GM18867 (cell line): ENCODE data around the gene ZNF133.
"Not testable (repeated sequence)": the region's sequence is repeated elsewhere in the genome, so short reads cannot be mapped to it uniquely, and the experiment has no call there.

ENCODE experiments used
- ATAC-seq: cut with Tn5 transposase; IDR thresholded peaks from one replicate; pipeline ENCODE4 v1.9.1; 2021; ENCODE audit warnings: mild to moderate bottlenecking, moderate library complexity; ENCODE audit not compliant: unreplicated experiment

The ZNF133 gene

DNA sequence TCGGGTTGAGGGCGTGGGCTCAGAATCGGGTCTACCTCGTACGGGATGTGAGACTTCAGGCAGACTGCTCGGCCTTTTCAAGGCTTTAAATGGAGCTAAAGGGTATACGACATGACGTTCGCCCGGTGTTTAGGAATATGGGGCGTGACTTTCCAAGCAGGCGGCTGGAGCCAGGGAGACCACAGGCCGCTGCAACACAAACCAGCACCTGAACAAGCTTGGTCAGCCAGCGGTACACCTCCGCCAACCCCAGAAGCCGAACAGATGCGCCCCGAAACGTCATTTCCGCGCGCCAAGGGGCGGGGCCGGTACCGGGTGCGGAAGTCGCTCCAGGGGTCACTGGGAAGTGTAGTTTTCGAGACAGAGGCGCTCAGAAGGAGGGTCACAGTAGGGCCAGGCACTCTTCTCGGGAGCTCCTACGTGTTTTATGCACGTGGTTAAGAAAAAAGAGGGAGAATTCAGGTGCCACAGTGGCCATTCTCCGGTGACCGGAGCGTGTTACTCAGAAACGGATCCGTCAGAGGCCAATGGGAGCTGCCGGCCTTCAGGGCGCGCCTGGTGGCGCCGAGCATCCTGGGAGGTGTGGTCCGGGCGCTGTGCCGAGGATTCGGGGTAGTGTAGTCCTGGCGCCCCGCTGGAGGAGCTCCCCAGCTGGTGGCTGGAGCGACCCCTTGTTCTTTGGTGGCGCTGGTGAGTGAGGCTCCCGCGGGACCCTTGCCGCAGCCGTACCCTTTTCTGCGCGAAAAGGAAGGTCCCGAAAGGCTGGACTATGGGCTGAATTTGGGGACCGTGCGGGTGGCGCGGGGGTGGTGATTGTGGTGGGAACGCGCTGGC is at the start of gene ZNF133:
Gene ZNF133 (plus strand): TSS at position 613 of the 834 bp plus-strand sequence. CDS start 17,160 bp downstream, outside the sequence.
- ATAC-seq, result peak; percentile 98

DNA sequence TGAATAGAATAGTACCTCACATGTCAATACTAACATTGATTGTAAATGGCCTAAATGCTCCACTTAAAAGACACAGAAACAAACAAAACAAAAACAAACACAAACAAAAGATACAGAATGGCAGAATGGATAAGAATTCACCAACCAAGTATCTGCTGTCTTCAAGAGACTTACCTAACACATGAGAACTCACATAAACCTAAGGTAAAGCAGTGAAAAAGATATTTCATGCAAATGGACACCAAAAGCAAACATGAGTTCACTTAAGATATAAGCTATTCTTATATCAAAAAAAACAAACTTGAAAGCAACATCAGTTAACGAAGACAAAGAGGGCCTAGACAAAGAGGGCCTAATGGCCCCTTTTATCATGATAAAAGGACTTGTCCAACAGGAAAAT is 47.3 kb upstream of the ZNF133 start:
- no peak for ATAC-seq

DNA sequence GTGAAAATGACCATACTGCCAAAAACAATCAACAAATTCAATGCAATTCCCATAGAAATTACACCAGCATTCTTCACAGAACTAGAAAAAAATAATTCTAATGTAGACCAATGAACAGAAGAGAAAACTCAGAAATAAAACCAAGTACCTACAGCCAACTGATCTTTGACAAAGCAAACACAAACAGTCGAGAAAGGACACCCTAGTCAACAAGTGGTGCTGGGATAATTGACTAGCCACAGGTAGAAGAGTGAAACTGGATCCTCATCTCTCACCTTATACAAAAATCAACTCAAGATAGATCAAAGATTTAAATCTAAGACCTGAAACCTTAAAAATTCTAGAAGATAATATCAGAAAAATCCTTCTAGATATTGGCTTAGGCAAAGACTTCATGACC is 44.5 kb upstream of the ZNF133 start:
- ATAC-seq, result no peak

- ATAC-seq, result not testable (repeated sequence)
Measured at GRCh38 chr20:18248545-18248944, 39.8 kb upstream of the ZNF133 start.

GRCh38 chr20:18250217-18250616 is 38.1 kb upstream of the ZNF133 start:
- ATAC-seq, result no peak

GRCh38 chr20:18252597-18253451 is 35.5 kb upstream of the ZNF133 start:
- no peak for ATAC-seq

DNA sequence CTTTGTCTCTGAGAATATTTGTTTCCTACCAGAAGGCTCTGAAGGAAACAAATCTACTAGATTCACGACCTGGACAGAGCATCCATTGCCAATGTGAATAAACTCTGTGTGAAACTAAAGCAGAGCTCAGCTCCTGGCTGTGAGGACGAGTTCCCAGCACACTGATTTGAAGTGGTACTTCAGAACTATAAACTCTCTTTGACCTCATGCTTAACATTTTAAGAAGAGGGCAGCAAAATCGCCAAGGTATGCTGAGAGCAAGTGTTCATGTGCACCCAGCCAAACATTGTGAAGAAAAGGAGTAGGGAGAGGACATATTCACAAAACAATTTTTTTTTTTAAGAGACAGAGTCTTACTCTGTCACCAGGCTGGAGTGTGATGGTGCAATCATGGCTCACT is 33.7 kb upstream of the ZNF133 start:
- no peak for ATAC-seq

GRCh38 chr20:18255526-18255925 is 32.8 kb upstream of the ZNF133 start:
- ATAC-seq, result no peak

DNA sequence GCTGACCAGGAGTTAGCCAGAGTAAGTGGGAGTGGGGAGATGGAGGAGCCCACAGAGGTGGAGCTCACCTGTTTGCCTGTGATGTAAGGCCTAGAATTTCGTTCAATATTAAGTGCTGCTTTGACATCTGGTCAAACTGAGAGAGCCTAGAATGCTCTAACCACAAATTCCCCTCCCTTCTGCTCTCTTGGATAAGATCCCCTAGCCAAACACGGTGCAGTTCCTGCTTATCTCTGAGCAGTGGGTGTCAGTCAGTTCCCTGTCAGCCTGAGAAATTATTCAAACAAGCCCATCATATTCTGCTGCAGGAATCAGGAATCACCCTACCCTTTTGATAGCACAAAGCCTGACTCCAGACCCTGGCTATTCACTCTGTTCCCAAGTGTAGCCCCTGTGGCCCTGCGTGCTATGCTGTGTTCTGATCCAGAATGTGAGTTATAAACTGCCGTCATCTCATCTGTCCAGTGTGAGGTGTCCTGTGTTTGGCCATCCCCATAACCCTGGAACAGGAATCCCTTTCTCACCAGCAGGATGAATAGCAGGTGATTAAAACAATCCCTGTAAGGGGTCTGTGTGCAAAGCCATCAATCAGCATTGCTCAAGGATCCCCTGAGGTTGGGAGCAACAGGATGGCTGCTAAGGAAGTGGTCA is 31.8 kb upstream of the ZNF133 start:
- ATAC-seq, result no peak

GRCh38 chr20:18258126-18258860 is 30.0 kb upstream of the ZNF133 start:
- no peak for ATAC-seq

- ATAC-seq, result no peak
Measured at GRCh38 chr20:18259730-18260129, 28.6 kb upstream of the ZNF133 start.

DNA sequence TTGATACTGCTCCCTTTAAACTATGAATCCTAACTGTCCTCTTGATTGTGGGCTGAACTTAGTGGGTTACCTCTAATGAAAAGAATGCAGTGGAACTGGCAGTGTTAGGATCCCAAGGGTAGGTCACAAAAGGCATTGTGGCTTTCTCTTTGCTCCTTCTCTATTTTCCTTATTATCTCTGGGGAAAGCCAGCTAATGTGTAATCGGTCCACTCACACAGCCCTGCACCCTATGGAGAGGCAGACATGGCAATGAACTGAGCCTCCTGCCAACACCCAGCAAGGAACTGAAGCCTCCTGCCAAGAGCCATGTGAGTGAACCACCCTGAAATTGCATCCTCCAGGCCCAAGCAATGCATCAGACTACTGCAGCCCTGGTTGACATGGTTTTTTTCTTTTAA is 24.6 kb upstream of the ZNF133 start:
- no peak for ATAC-seq

DNA sequence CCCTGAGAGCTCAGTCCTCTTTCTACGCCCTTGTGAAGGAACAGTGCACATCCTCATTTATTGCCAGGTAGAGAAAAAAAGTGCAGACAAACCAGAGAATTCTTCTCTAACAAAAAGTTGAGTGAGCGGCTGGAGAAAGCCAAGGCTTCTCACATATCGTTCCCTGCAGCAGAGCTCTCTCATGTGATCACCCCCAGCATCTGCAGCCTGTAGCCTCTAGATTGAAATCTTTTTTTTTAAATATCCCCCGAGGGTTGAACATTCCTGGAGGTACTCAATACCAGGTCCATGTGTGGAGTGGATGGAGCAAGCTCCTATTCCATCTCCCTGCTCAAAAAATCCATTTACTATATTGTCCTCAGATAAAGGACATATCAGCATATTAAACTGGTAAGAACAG is 22.9 kb upstream of the ZNF133 start:
- ATAC-seq, result no peak

- no peak for ATAC-seq
Measured at GRCh38 chr20:18266282-18266681, 22.0 kb upstream of the ZNF133 start.

DNA sequence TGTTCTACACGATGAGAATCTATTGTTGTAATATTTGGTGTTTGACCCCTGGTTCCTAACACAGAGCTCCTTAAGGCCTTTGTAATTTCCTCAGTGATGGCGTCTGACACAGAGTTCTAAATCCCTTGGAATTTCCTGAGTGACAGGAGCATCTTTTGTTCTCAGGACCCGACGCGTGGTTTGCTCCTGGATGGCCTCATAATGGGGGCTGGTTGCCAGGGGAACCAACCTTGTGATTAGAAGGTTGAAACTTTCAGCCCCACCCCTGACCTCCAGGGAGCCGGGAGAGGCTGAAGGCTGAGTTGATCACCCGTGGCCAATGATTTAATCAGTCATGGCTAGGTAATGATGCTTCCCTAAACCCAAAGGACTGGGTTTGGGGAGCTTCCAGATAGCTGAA is 20.5 kb upstream of the ZNF133 start:
- no peak for ATAC-seq

DNA sequence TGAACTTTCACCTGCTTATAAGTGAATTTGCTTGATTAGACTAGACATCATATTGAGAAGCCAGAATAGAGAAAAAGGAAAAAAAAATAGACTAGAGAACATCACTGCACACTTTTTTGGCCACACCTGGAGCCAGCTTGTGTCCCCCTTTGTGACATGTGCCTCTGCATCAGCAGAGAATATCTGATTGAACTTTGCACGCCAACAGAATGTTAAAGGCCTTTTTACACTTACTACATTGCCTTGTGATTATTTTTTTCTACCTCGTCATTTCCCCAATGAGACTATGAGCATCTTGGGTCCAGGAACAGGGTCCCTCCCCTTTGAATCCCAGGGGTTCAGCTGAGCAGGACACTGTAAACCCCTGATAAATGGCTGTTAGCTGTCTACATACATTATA is 17.2 kb upstream of the ZNF133 start:
- no peak for ATAC-seq

- no peak for ATAC-seq
Measured at GRCh38 chr20:18272451-18272850, 15.9 kb upstream of the ZNF133 start.

GRCh38 chr20:18273738-18274137 is 14.6 kb upstream of the ZNF133 start:
- ATAC-seq, result no peak

GRCh38 chr20:18275960-18276359 is 12.4 kb upstream of the ZNF133 start:
- not testable (repeated sequence) for ATAC-seq

GRCh38 chr20:18276821-18277220 is 11.5 kb upstream of the ZNF133 start:
- peak; percentile 73 for ATAC-seq

GRCh38 chr20:18279242-18279641 is 9.1 kb upstream of the ZNF133 start:
- no peak for ATAC-seq
